GM12892 (cell line): ENCODE data around the gene TJP2.

Source experiments
- POLR2A ChIP-seq: IDR thresholded peaks from 2 replicates; pipeline ENCODE4 v1.6.1; 2011; ENCODE audit warnings: low read depth, low read length, control low read depth
- POLR2AphosphoS5 ChIP-seq: IDR thresholded peaks from 2 replicates; pipeline ENCODE4 v1.6.1; 2011; ENCODE audit warnings: low read depth, low read length, control low read depth

DNA sequence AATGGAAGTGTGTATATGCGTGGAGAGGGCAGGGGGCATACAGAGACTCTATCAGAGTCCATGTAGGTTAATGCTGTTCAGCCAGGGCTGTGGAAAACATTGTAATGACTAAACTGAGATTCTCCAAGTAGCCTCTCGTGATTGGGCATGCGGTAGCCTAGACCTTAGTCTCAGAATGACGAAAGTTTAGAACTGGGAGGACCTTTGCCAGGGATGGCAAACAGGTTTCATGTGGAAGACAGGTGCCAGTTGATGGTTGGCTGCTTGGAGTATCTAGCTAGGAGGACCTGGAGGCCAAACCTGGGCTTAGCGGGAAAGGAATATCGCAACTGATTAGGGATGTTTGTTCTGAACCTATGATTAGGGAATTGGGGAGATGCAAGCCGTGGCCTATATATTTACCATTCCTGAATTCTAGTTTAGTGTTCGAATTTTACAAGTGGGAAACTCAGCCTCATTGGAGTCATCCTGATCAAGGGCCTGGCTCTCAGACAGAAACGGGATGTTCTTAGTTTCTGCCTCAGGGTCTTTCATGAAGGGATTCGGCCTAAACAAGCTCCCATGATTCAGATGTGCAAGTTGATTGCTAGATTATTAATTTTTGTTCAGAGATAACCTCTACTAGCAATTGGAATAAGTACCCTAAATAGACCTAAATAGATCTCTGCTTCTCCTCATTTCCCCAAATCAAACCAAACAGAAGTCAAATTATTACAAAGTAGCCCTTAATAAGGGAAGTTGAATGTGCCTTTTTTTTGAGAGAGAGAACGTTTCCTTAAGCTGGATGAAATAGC, 26.8 kb upstream of the TJP2 start:
- TF ChIP-seq POLR2A (no peak), POLR2AphosphoS5 (no peak)
